HS-27A (cell line): ENCODE data around the gene GDA.

Experiments
- DNase-seq: peaks from one replicate; pipeline ENCODE4 v3.0.0-alpha.2; 2012; ENCODE audit warnings: low read depth, missing footprints

GDA gene

DNA sequence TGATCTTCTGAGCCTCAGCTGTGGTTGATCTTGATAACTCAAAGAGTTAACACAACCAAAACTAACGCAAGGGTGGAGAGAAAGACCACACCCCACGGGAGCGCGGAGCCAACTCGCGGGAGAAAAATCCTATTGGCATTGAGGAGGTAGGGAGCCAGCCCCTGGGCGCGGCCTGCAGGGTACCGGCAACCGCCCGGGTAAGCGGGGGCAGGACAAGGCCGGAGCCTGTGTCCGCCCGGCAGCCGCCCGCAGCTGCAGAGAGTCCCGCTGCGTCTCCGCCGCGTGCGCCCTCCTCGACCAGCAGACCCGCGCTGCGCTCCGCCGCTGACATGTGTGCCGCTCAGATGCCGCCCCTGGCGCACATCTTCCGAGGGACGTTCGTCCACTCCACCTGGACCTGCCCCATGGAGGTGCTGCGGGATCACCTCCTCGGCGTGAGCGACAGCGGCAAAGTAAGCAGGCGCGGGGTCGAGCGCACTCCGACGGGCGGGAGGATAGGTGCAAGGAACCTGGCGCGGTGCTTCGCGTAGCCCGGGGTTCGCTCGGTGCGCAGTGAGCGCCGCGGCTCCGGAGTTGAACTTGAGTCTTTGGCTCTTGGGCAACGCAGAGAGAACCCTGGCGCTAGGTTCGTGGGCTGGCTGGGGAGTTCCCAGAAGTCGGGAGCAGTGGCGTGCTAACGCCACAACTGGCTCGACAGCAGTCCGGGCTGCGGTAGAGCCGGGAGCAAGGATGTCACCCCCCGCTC, at the start of gene GDA:
Gene GDA (plus strand): TSS at position 210 of the 745 bp plus-strand sequence. CDS start 120 bp downstream, at position 330.
- DNase-seq, result no peak

DNA sequence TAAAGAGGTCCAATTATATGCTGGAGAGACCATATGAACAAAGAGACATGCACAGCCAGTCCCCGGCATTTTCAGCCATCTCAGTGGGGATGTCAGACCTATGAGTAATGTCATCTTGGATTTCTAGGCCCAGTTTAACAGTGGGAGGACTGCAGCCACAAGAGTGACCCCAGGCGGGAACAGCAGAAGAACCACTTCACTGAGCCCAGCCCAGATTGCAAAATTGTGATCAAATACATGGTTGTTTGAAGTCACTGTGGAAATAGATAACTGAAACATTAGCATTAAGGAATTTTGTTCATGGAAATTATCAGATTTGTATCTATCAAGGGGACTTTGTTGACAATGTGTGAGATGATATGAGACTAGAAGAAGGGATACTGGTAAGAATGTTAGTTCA, 46.7 kb upstream of the GDA start:
- DNase-seq, result no peak

DNA sequence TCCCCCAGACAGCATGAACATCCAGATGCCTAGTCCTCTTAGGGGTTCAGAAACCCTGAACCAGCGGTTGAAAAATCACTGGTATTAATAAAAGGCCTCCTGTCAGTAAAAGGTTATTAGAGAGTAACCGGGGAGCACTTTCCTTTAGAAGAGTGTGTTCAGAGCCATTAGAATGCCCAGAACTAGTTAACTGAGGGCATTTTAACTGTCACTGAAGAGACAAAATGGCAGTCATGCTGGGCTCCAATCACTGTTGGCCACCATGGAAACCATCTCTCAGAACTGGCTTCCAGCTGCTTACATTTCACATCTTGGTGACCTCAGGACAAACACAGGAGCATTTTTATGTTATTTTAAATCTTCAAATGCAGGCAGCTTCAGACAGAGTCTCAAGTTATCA, 36.2 kb upstream of the GDA start:
- no peak for DNase-seq

DNA sequence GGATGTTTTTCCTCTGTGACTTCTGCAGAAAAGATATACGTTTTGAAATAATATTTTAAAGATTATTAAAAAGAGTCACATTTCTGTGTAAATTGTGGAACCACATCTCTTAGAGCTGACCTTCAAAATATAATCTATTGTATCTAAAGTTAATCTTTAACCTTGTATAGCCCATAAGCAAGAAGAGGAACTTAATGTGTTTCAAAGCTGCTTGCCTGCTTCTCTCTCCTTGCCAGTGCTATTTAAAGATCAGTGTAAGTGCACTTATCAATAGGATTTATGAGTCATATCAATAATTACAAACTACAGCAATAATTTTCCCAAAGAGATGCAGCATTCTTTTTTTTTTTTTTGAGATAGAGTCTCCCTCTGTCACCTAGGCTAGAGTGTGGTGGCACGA, 29.4 kb upstream of the GDA start:
- DNase-seq, result no peak

DNA sequence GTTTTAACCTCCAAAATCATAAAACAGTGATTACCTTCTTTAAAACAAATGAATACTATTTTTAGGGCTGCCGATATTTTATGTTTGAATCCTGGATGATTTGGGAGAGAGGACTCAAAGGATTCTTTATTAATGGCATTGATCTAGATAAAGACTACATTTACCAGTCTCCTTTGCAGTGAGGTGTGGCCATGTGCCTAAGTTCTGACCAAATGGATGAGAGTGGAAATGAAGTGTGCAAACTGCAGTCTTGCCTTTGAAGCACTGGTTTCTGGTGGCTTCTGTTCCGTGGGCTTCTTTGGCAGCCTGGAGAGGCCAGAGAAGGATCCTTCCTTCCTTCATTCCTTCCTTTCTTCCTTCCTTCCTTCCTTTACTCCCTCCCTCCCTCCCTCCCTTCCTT, 24.3 kb upstream of the GDA start:
- DNase-seq, result no peak

DNA sequence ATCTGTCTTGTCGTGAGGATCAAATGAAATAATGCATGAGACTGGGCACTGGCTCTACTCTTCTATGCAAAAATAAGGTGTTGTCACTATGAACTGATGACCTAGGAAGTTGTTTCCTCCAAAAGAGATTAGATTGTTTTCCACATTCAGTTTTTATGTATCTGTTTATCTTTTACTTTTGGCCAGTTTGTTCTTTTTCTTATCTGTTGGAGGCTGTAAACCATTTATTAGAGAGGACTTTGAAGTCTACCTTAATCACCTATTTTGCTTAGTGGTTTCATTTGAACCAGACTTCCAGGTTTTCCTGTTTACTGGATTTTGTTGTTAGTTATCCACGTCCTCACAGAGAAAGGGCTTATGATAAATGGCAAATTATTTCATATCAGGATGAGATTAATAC, 21.5 kb upstream of the GDA start:
- DNase-seq, result no peak

DNA sequence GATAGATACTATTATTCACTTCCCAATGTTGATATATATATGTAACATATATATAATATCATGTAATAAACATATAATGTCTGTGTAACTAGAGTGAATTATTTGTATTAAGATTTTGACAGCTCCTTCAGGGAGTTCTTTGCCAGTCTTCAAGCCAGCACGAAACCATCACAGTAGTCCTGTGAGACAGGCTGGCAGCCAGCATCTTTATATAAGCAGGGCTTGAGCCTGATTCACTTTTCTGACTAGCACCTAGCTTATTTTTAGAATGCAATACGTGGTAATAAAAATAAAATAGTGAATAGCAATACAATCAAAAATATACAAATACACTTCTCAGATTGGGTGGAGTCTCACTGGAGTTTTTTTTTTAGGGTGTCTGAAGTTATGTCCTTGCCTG, 20.7 kb upstream of the GDA start:
- DNase-seq, result no peak

DNA sequence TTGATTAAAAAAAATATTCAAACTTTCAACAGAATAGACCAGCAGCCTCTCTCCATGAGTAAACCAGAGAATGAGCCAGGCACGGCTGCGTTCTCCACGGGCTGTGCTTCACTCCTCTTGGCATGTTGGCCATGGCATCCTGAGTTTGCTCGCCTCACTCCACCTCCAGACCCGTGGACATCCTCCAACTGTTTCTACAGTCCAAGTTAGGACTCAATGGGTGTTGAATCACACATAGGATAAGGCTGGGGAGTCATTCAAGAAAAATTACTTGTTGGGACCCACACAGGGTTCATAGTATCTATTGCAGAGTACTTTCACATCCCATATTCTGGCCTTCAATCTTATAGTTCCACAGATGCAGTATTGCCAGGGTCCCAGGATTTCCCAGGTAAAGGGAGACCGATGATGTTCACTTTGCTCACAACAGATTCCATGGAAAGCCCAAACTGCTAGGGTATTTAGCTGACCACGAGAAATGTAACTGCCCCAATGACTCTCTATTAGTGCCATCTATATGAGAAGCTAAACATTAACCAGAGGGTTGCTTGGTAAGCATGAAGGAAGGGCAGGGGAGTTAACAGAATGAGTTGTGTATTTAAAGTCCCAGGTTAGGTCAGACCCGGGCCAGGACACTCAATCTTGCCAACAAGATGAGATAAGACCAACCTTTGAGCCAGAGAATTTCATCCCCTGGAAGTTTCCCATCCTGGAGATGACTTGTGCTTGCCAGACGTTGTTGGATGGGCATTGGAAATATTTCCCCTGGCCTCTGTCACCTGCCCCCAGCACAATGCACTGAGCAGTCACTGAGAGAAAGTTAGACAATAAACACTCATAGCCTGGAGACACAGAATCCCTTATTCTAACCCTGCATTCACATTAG, 19.7 kb upstream of the GDA start:
- no peak for DNase-seq

DNA sequence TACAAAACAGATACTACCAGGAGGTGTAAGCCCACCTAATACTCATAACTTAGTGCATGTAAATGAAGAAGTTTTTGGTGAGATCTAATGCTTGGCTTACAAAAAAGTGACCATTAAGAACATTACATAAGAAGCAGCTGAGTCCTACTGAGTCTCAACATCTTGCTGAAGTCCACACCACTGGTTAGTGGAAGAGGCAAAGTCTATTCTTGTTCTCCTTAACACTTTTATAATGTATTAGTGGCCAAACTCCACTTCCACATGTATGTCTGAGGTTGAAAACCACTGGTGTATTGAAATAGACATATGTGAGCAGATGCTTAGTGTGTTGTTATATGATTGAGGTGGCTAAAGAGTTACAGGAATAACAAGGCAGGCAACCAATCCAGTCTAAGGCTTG, 18.9 kb upstream of the GDA start:
- DNase-seq, result no peak

DNA sequence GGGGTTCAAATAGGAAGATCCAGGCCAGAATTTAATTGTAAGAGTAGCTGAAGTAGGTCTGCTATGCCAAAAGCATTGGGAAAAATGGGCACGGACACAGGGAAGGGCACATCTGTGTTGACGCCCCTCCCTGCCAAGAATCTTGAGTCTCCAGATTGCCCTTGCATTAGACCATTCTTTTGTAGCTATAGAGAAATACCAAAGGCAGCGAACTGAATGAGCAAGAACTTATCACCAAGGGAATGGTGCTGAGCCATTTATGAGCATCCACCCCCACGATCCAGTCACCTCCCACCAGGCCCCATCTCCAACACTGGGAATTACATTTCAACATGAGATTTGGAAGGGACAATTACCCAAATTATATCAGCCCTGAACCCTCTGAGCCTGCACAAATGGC, 18.0 kb upstream of the GDA start:
- DNase-seq, result no peak

DNA sequence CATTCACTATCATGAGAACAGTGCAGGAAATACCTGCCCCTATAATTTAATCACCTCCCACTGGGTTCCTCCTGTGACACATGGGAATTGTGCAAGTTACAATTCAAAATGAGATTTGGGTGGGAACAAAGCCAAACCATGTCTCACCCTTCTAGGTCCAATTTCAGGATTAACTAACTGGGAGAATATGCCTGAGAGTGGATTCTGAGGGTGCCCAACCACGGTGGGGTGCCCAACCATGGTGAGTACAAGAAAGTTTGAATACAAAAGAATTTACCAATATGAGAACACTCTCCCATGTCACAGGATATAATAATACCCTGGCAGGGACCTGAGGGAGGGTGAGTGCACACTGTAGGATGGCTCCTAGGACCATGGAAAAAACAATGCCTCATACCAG, 17.2 kb upstream of the GDA start:
- DNase-seq, result no peak

DNA sequence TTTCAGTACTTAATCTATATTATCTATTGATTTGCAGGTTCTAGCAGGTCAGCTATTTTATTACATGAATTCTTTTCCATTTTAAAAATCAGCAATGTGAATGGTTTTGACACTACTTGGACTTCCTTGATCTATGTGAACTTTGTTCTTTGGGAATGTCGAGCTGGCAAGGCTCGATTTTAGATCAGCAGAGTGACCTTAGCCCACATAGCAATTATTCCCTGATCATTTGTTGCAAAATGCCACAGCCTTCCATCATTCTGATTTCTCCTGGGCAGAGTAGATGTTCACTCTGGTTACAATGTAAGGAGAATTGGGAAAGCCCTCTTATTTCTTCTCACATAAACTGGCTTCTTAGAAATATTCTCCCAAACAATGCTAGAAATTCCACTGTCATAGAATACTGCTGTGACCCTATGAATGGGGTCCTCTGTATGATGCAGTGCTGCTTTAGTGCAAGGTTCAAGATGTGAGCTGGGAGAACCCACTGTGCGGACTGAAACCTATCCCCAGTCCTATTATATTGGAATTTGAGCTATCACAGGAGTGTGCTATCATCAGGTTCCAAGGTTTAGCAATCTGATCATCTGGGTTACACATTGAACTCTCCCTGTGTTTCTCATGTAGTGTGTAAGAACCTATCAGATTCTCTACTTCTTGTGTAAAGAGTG, 15.7 kb upstream of the GDA start:
- no peak for DNase-seq

DNA sequence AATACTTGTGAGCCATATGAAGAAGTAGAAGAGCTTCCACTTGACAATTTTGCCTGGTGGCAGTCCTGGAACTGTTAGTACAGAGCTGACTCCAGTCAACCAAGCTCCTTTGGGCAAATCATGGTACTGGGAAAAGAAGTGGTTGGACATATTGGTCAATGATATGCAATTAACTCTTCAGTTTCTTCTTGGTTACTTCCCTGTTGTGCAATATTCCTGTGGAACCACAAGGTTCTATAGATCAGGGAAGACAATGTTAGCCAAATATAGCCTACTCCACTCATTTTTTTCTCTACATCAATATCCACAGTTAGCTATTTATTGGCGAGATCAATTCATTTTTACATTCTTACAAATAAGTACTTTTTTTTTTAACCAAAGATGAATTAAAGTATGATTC, 14.4 kb upstream of the GDA start:
- DNase-seq, result no peak

DNA sequence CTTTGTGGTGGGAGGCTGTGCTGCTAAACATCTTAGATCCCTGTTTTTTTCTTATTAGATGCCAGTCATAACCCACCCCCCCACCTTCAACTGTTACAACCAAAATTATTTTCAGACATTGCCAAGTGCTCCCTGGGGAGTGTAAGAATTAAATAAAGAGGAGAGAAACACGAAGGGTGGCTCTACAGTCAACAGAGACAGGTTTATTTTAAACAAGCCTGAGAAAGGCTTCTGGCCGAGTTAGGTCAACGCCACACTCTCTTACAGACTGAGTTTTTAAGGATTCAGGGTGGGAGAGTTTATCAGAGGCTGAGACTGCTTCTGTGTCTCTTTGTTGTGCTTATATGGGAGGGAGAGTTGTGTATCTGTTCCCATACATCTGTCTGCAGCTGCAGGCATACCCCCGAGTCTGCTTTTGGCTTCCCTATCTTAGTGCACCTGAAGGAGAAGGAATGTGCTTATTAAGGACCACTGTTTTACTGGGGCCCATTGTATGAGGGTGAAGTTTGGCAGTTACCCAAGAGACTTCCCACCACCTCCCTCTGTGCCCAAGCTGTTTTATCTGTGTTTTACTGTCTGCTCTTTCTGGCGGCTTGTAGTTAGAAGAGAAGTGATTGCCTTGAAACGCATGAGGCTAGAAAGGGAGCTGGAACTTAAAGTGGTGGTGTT, 11.4 kb upstream of the GDA start:
- DNase-seq, result no peak

DNA sequence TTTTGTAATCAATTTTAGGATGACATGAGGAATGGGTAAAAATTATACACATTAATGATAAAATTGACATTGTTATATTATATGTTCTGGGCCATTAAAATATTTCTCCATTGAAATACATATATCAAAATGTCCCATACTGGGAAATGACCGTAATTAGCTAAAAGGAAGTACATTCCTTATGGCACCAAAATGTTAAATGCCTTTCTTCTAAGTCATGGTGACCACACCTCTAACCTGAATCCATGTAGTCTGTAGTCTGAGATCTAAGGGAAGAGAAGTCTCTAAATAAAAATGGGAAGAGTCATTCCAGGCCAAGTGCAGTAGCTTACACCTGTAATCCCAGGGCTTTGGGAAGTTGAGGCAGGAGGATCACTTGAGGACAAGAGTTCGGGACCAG, 10.0 kb upstream of the GDA start:
- no peak for DNase-seq

DNA sequence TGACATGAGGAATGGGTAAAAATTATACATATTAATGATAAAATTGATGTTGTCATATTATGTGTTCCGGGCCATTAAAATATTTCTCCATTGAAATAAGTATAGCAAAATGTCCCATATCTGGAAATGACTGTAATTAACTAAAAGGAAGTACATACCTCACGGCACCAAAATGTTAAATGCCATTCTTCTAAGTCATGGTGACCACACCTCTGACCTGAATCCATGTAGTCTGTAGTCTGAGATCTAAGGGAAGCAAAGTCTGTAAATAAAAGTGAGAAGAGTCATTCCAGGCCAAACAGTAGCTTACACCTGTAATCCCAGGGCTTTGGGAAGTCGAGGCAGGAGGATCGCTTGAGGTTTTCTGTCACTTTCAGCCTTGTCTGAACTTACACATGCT, 8.7 kb upstream of the GDA start:
- DNase-seq, result no peak

DNA sequence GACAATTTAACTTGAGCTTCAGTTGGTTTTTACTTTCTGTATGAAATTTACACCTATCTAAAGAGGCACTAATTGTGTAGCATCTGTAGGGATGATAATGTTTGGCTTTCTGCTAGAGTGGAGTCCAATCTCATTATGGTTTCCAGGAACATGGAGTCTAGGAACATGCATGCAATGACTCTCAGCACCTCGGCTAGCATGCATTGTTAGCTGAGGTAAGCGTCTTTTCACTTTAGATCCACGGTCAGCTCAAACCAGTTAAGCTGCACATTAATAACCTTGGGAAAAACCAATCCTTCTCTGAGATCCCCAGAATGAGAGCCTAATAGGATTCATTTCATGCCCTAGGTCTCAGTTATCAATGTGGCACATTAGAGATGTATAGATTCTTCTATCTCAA, 7.8 kb upstream of the GDA start:
- DNase-seq, result no peak

DNA sequence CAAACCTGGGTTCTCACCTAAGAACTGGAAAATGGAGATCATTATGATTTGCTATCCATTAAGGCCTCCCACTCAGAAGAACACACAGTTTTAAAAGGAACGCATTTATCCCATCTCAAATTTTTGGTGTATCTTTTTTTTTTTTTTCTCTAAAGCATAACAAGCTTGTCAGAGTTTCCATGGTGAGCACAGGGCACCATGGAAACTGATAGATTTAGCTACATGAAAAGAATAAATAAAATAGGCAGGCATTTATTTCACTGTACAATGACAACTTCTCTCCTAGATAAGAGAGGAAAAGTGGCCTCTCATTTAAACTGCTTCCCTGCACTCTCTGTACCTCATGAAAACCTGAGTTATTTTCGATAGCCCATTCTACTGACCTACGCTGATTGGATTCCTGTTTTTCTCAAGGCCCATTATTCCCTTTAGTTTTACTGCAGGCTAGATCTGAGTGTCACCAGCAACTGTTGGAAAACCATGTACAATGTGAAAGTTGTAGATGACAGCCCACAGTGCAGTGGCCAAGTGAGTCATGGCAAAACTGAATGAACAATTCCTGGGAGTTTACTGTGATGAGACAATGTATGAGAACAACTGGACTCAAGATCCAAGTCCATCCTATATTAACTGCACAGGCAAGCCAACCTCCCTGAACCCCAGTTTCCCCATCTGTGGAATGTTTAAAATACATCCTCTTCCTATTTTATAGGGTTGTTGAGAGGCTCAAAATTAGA, 4.3 kb upstream of the GDA start:
- no peak for DNase-seq

DNA sequence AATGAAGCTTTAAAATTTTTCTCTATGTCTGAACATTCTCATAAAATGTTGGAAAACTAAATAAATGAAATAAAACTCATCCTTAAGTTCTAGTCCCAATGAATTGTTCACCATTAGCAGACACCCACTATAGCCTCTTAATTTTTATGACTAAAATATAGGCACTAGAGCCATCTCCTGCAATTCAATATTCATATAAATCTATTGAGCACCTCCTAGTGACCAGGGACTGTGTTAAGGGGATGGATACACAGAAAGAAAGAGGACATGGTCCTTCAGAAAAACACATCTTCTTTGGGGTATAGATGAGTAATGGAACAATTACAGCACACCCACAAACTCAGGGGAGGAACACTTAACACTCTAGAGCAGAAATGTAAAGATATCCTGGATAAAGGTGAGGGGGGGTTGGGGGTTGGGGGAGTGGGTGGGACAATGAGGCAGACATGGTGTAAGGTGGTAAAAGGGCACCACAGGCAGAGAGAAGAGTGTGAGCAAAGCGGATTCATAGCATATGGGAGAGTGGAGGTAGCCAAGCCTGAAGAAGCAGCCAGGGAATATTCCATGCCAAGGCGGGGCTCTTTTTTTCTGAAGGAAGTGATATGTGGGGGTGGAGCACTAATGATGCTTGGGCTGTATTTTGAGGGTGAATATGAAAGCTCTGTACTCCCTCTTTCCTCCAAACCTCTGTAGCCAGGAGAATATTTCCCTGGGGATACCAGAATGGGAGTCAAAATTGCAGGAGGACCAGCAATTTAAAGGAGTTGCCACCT, 3.3 kb upstream of the GDA start:
- no peak for DNase-seq

DNA sequence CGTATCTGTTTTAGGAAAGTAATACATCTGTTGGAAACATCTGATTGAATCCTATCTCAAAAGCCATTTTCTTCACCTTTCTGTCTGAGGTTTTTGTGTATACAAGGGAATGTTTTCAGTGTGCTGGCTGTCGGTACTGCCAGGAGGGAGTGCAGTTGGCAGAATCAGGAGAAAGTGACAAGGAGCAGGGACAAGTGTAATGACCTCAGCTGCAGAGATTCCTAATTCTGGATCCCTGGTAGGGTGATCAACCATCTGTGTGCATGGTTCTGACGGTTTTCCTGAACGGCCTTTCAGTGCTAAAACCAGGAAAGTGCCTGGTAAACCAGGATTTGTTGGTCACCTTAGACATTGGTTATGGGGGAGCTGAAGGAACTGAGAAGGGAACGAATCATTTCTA, 1.6 kb upstream of the GDA start:
- DNase-seq, result no peak

DNA sequence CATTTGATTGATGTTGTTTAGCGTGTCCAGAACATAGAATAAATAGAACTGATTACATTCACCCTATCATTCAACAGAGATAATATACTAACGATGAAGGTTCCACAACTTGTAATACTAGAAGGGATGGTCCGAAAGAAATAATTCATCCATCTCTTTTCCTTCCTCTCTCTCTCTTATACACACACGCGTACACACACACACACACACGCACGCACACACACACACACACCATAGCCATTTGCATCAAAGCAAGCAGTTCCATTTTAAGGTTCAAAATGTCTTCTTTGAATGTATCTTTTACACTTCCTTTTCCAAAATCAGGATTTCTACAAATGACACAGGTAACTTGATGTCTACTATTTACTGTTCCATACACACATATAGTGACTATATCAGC, 887 bp downstream of the GDA start:
- DNase-seq, result no peak
